Thyroid gland (tissue), 4 donors: ENCODE measurements around the gene FAM20A. TPM values are rescaled to one million over a fixed set of nuclear protein-coding genes. Genes with fewer than 3 reads are reported as not detected.

Experiments
- DNase-seq, 2 donors: peaks; one replicate each; pipeline ENCODE4 v3.0.0-alpha.2; 2019
- H3K27ac ChIP-seq, 3 donors: fragments of 200-600 bp; sonication (generic); 1 replicate in 2 of 3; 2 replicates in 1 of 3; pipeline ENCODE4 v1.5.1; 2016 to 2019; ENCODE audit warnings: mild to moderate bottlenecking in 1 of 3, moderate library complexity in 1 of 3
- H3K27me3 ChIP-seq: fragments of 200-600 bp; sonication (generic); one replicate; pipeline ENCODE4 v1.5.1; 2019
- H3K36me3 ChIP-seq, 2 donors: fragments of 200-600 bp; sonication (generic); one replicate each; pipeline ENCODE4 v1.5.1; 2016 to 2019
- H3K4me1 ChIP-seq, 2 donors: fragments of 200-600 bp; sonication (generic); one replicate each; pipeline ENCODE4 v1.5.1; 2017 to 2019
- H3K4me3 ChIP-seq, 3 donors: fragments of 200-600 bp; sonication (generic); replicated peaks in 1 of 3; 1 replicate in 2 of 3; 2 replicates in 1 of 3; pipeline ENCODE4 v1.5.1; 2016; ENCODE audit warnings: mild to moderate bottlenecking in 1 of 3
- H3K9me3 ChIP-seq: fragments of 200-600 bp; sonication (generic); one replicate; pipeline ENCODE4 v1.5.1; 2017
- POLR2A ChIP-seq, 2 donors: fragments of 450-650 bp; IDR thresholded peaks; one replicate each; pipeline ENCODE4 v1.6.1; 2017; ENCODE audit warnings: antibody characterized with exemption in 2 of 2, mild to moderate bottlenecking in 2 of 2, moderate library complexity in 1 of 2
- WGBS, 2 donors: methylation state at CpG; one replicate each; pipeline ENCODE4 v1.1.5; 2017; 5-methylcytosine and 5-hydroxymethylcytosine counted together
- intact Hi-C: fragments of 100-400 bp; cut with DNase I; formaldehyde crosslinking; loops from one replicate; pipeline ENCODE4 v1.15.1; 2023
- total RNA-seq, 4 donors: library from RNA; depleted of rRNA; stranded (reverse); fragments of >200 nt; gene quantifications; one replicate each; pipeline ENCODE4 v1.2.3, GENCODE V29; 2016
- TF ChIP-seq, protein P1 (sequence below), 6 experiments: fragments of 200-600 bp in 3 of 6; fragments of 450-650 bp in 3 of 6; sonication (generic) in 3 of 6; IDR thresholded peaks; one replicate each; pipeline ENCODE4 v1.5.1; 2016 to 2019; ENCODE audit warnings: antibody characterized with exemption in 6 of 6, mild to moderate bottlenecking in 2 of 6, inconsistent platforms in 1 of 6, moderate library complexity in 1 of 6

Gene FAM20A
- total RNA-seq, 4 donors from 2014 or later = 7.6 to 20.8 (median 14.1) TPM

DNA sequence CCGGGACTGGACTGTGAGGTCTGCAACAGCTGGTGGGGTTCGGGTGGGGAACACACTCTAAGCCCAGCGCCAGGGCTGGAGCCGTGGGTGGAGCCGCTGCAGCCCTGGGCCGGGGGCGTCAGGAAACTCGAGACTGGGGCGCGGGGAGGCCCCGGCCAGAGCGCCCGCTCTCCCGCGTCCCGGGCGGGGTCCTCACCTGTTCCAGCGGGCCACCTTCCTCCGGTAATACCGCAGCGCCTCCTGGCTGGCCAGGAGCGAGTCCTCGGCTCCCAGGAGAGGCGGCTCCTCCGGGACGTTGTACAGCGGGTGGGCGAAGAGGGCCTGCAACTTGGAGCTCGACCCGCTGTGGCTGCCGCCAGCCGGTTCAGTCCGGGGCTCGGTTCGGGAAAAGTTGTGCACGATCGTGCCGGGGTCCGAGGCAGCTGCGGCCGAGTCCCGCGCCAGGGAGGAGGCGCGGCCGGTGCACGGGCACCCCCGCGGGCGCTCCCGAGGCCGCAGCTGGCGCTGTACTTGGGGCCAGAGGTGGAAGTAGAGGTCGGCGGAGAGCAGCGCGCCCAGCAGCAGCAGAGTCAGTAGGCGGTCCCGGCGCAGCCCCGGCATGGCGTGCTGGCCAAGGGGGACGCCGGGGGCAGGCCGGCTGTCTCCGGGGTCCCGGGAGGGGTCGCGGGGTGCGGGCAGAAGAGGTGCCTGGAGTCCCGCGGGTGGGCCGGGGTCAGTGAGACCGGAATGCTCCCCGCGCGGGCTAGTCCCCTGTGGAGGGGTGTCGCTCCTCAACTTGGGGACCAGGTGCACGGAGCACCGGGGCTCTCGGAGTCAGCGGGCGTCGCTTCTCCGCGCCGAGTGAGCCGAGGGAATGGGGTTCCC lies 868 bp downstream of the FAM20A start:
- 3 to 5% methylated on average over 4 to 27 of the region's 88 CpGs for WGBS, 2 donors
- no peaks in the 10 kb centered on the region for H3K9me3 ChIP-seq
- H3K4me3 ChIP-seq = peak overlapping the region; percentile 51 to 69 (median 66)
- H3K27ac ChIP-seq = peak overlapping the region; percentile 63 to 85 (median 75)
- no peaks in the 10 kb centered on the region for H3K27me3 ChIP-seq
- DNase-seq = peak; percentile 79 to 87
- H3K36me3 ChIP-seq = no peaks in the 10 kb centered on the region
- intact Hi-C loops = loop anchor here (10.0 kb wide), 1 partner anchor 155 kb away; no protein-coding TSS in a partner anchor
- peaks cover 24 to 49% of the 10 kb centered on the region in 2 donors for H3K4me1 ChIP-seq
- TF ChIP-seq, protein P1, sequence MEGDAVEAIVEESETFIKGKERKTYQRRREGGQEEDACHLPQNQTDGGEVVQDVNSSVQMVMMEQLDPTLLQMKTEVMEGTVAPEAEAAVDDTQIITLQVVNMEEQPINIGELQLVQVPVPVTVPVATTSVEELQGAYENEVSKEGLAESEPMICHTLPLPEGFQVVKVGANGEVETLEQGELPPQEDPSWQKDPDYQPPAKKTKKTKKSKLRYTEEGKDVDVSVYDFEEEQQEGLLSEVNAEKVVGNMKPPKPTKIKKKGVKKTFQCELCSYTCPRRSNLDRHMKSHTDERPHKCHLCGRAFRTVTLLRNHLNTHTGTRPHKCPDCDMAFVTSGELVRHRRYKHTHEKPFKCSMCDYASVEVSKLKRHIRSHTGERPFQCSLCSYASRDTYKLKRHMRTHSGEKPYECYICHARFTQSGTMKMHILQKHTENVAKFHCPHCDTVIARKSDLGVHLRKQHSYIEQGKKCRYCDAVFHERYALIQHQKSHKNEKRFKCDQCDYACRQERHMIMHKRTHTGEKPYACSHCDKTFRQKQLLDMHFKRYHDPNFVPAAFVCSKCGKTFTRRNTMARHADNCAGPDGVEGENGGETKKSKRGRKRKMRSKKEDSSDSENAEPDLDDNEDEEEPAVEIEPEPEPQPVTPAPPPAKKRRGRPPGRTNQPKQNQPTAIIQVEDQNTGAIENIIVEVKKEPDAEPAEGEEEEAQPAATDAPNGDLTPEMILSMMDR (IDR thresholded peaks at IDR 0.05) = peak in 4 of 6 experiments; percentile 55 to 82 (median 74)
- TF ChIP-seq POLR2A (IDR thresholded peaks at IDR 0.05) = peak in 1 of 2 donors; percentile 41

GRCh38 chr17:68599552-68600066 lies 1.6 kb downstream of the FAM20A start:
- Histone ChIP-seq H3K27me3 (no peaks in the 10 kb centered on the region), H3K9me3 (no peaks in the 10 kb centered on the region), H3K4me1 (peaks cover 24 to 55% of the 10 kb centered on the region in 2 donors), H3K4me3 (peak overlapping the region in 1 of 3 donors; percentile 66), H3K36me3 (no peaks in the 10 kb centered on the region), H3K27ac (peak overlapping the region; percentile 63 to 85 (median 75))
- DNase-seq = no peak
- 35 to 58% methylated on average over 17 to 18 of the region's 18 CpGs for WGBS, 2 donors
- TF ChIP-seq, protein P1 (IDR thresholded peaks at IDR 0.05) = no peak
- TF ChIP-seq POLR2A (IDR thresholded peaks at IDR 0.05) = no peak
- intact Hi-C loops = loop anchor here (10.0 kb wide), 2 partner anchors 55 to 155 kb away; no protein-coding TSS in a partner anchor

DNA sequence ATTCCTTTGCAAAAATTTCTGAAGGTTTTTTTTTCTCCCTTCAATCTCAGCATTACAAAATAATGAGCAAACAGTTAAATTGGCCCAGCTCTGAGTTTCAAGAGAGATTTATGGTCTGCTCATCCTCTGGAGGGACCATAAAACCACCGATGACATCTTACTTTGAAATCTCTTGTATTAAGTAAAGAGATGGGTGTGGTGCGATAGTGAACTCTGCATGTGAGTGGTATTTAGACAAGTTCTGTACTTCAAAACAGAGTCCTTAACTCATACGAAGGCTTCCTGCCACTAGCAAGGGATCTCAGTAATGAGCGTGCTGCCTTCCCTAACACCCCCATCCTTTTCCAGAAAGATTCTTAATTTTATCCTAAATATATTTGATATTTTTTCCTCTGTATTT lies 2.1 kb downstream of the FAM20A start:
- TF ChIP-seq POLR2A (IDR thresholded peaks at IDR 0.05) = no peak
- TF ChIP-seq, protein P1 (IDR thresholded peaks at IDR 0.05) = no peak
- intact Hi-C loops = loop anchor here (10.0 kb wide), 1 partner anchor 54 kb away; no protein-coding TSS in a partner anchor
- Histone ChIP-seq H3K9me3 (no peaks in the 10 kb centered on the region), H3K27ac (peak overlapping the region in 2 of 3 donors; percentile 75 to 85), H3K4me3 (peak overlapping the region in 1 of 3 donors; percentile 66), H3K4me1 (peaks cover 24 to 55% of the 10 kb centered on the region in 2 donors), H3K27me3 (no peaks in the 10 kb centered on the region), H3K36me3 (no peaks in the 10 kb centered on the region)
- DNase-seq = no peak
- 52 to 68% methylated on average over 4 of the region's 4 CpGs for WGBS, 2 donors

- Histone ChIP-seq H3K4me3 (no peak overlapping the region), H3K36me3 (no peaks in the 10 kb centered on the region), H3K27me3 (no peaks in the 10 kb centered on the region), H3K9me3 (no peaks in the 10 kb centered on the region), H3K27ac (peak overlapping the region in 2 of 3 donors; percentile 75 to 85), H3K4me1 (peaks cover 24 to 58% of the 10 kb centered on the region in 2 donors)
- WGBS, 2 donors = 86 to 87% methylated on average over 4 of the region's 4 CpGs
- TF ChIP-seq, protein P1 (IDR thresholded peaks at IDR 0.05) = no peak
- no peak for TF ChIP-seq POLR2A (IDR thresholded peaks at IDR 0.05)
- intact Hi-C loops = loop anchor here (10.0 kb wide), 1 partner anchor 54 kb away; no protein-coding TSS in a partner anchor
- DNase-seq = no peak
Observed at GRCh38 chr17:68598545-68598961, 2.6 kb downstream of the FAM20A start.
